HCT116 (cell line): ENCODE measurements around the gene TBC1D21. TPM values are rescaled to one million over a fixed set of nuclear protein-coding genes. Genes with fewer than 3 reads are reported as not detected.

Experiments
- ATAC-seq: fragments of 200-7000 bp; cut with Tn5 transposase; 2 replicates; pipeline ENCODE4 v1.9.1; 2020; ENCODE audit warnings: mild to moderate bottlenecking, moderate library complexity
- BruUV-seq: library from RNA; stranded (reverse); fragments of 400-500 nt; replicated peaks from 2 replicates; lab custom pipeline; 2021; lab: Mats Ljungman, UMichigan
- CTCF ChIA-PET: fragments of 300-600 bp; sonication (Branson Sonifier 250); formaldehyde crosslinking; loops from one replicate; lab custom pipeline; 2021; ENCODE audit warnings: antibody characterized with exemption; lab: Charles Lee
- POLR2A ChIA-PET: fragments of 300-600, 350-600 bp; sonication (Branson Sonifier 250); formaldehyde crosslinking; loops from one replicate; lab custom pipeline; 2021; ENCODE audit warnings: antibody characterized with exemption; lab: Charles Lee
- RAD21 ChIA-PET, 2 experiments: fragments of 300-600 bp; sonication (Branson Sonifier 250); formaldehyde crosslinking; loops; one replicate each; lab custom pipeline; 2023; ENCODE audit warnings: low total read pairs in 2 of 2; ENCODE audit not compliant: uncharacterized antibody in 2 of 2, unreplicated experiment in 2 of 2, low non-redundant PET in 1 of 2; lab: Charles Lee
- DNase-seq: peaks from one replicate; pipeline ENCODE4 v3.0.0-alpha.2; 2010; ENCODE audit warnings: low read depth, low spot score
- H2AFZ ChIP-seq: fragments of 200-600 bp; shearing (Covaris generic), sonication (generic); 2 replicates; pipeline ENCODE4 v1.6.1; 2017; ENCODE audit warnings: low read depth, mixed run types, mixed read lengths, antibody characterized with exemption, low read length; ENCODE audit not compliant: poor library complexity, severe bottlenecking
- H3K27ac ChIP-seq: 2 replicates; pipeline ENCODE4 v1.5.1; 2012; ENCODE audit warnings: low read depth, low read length
- H3K27me3 ChIP-seq: fragments of 200-600 bp; sonication (generic); 2 replicates; pipeline ENCODE4 v1.6.1; 2016; ENCODE audit warnings: mixed run types, low read length, mixed read lengths; ENCODE audit not compliant: insufficient read depth
- H3K36me3 ChIP-seq, 2 experiments: fragments of 200-500 bp in 1 of 2; fragments of 200-600 bp in 1 of 2; sonication (Bioruptor generic) in 1 of 2; sonication (generic) in 1 of 2; 2 replicates each; pipeline versions ENCODE4 v1.5.1 to v1.6.1; 2014 to 2016; ENCODE audit warnings: low read length in 2 of 2, inconsistent platforms in 1 of 2, mixed read lengths in 1 of 2, mixed run types in 1 of 2; ENCODE audit not compliant: insufficient read depth in 2 of 2, control insufficient read depth in 1 of 2
- H3K4me1 ChIP-seq, 2 experiments: fragments of 200-600 bp in 1 of 2; sonication (generic) in 1 of 2; 2 replicates each; pipeline versions ENCODE4 v1.5.1 to v1.6.1; 2012 to 2017; ENCODE audit warnings: low read length in 2 of 2, inconsistent platforms in 1 of 2, mild to moderate bottlenecking in 1 of 2, mixed read lengths in 1 of 2, mixed run types in 1 of 2, moderate library complexity in 1 of 2; ENCODE audit not compliant: insufficient read depth in 2 of 2, control insufficient read depth in 1 of 2
- H3K4me2 ChIP-seq: fragments of 200-600 bp; sonication (generic); 2 replicates; pipeline ENCODE4 v1.6.1; 2017; ENCODE audit warnings: mixed run types, low read length, mixed read lengths
- H3K4me3 ChIP-seq, 2 experiments: fragments of 200-600 bp in 1 of 2; sonication (generic) in 1 of 2; replicated peaks in 1 of 2; 2 replicates each; pipeline ENCODE4 v1.5.1; 2011 to 2016; ENCODE audit warnings: low read length in 2 of 2, control low read depth in 1 of 2, low read depth in 1 of 2, mild to moderate bottlenecking in 1 of 2, mixed read lengths in 1 of 2, mixed run types in 1 of 2
- H3K79me2 ChIP-seq: fragments of 200-600 bp; sonication (generic); 2 replicates; pipeline ENCODE4 v1.6.1; 2017; ENCODE audit warnings: mild to moderate bottlenecking, mixed run types, low read length, moderate library complexity, mixed read lengths; ENCODE audit not compliant: insufficient read depth
- H3K9ac ChIP-seq: fragments of 200-600 bp; sonication (generic); 2 replicates; pipeline ENCODE4 v1.6.1; 2016; ENCODE audit warnings: low read length, mixed read lengths
- H3K9me2 ChIP-seq: fragments of 200-600 bp; sonication (generic), shearing (Covaris generic); 2 replicates; pipeline ENCODE4 v1.6.1; 2017; ENCODE audit warnings: mixed run types, mild to moderate bottlenecking, moderate library complexity; ENCODE audit not compliant: insufficient read depth
- H3K9me3 ChIP-seq, 2 experiments: fragments of 200-500 bp in 1 of 2; fragments of 200-600 bp in 1 of 2; sonication (Bioruptor generic) in 1 of 2; sonication (generic) in 1 of 2; 2 replicates each; pipeline ENCODE4 v1.6.1; 2014 to 2017; ENCODE audit warnings: low read length in 2 of 2, mixed read lengths in 2 of 2, inconsistent platforms in 1 of 2, low read depth in 1 of 2, mild to moderate bottlenecking in 1 of 2, mixed run types in 1 of 2, moderate library complexity in 1 of 2; ENCODE audit not compliant: control insufficient read depth in 1 of 2, insufficient read depth in 1 of 2
- H4K20me1 ChIP-seq: fragments of 200-600 bp; sonication (generic), shearing (Covaris generic); 2 replicates; pipeline ENCODE4 v1.6.1; 2017; ENCODE audit warnings: mixed run types, mild to moderate bottlenecking, moderate library complexity; ENCODE audit not compliant: insufficient read depth
- CBX3 ChIP-seq: IDR thresholded peaks from 2 replicates; pipeline ENCODE4 v1.6.1; 2012; ENCODE audit warnings: low read depth
- CEBPB ChIP-seq: IDR thresholded peaks from 2 replicates; pipeline ENCODE4 v1.6.1; 2012; ENCODE audit warnings: low read depth
- ELF1 ChIP-seq: IDR thresholded peaks from 2 replicates; pipeline ENCODE4 v1.6.1; 2012; ENCODE audit warnings: low read depth, borderline replicate concordance
- EZH2 ChIP-seq: fragments of 200-600 bp; sonication (generic); IDR thresholded peaks from 2 replicates; pipeline ENCODE4 v1.6.1; 2017; ENCODE audit warnings: antibody characterized with exemption, mixed run types
- POLR2AphosphoS5 ChIP-seq: IDR thresholded peaks from 2 replicates; pipeline ENCODE4 v1.6.1; 2011; ENCODE audit warnings: mild to moderate bottlenecking, low read depth, low read length, moderate library complexity
- RAD21 ChIP-seq: IDR thresholded peaks from 2 replicates; pipeline ENCODE4 v1.6.1; 2012; ENCODE audit warnings: low read depth, mild to moderate bottlenecking
- SIN3A ChIP-seq: IDR thresholded peaks from 2 replicates; pipeline ENCODE4 v1.6.1; 2012; ENCODE audit warnings: low read depth
- SRF ChIP-seq: IDR thresholded peaks from 2 replicates; pipeline ENCODE4 v1.6.1; 2012; ENCODE audit warnings: low read depth
- TCF7L2 ChIP-seq: IDR thresholded peaks from 2 replicates; pipeline ENCODE4 v1.7.0; 2011; ENCODE audit warnings: borderline replicate concordance, inconsistent platforms; ENCODE audit not compliant: insufficient read depth, insufficient read length; ENCODE audit errors: extremely low read depth
- YY1 ChIP-seq: IDR thresholded peaks from 2 replicates; pipeline ENCODE4 v1.6.1; 2011; ENCODE audit warnings: low read length, low read depth, moderate library complexity, mild to moderate bottlenecking; ENCODE audit not compliant: insufficient replicate concordance; ENCODE audit errors: extremely low read depth
- ZFX ChIP-seq: fragments of 450-650 bp; IDR thresholded peaks from 2 replicates; pipeline ENCODE4 v1.6.1; 2017
- ZNF274 ChIP-seq: fragments of 200-500 bp; sonication (Bioruptor generic); IDR thresholded peaks from 2 replicates; pipeline ENCODE4 v1.6.1; 2014; ENCODE audit warnings: mild to moderate bottlenecking, low read depth, low read length, inconsistent platforms
- intact Hi-C: fragments of 100-400 bp; cut with micrococcal nuclease; formaldehyde crosslinking; loops from 2 replicates; pipeline ENCODE4 v1.10.0; 2022
- total RNA-seq: library from RNA; stranded (reverse); gene quantifications from one replicate; pipeline ENCODE4 v1.2.1, GENCODE V29; 2021; ENCODE audit not compliant: unreplicated experiment
- TF ChIP-seq, protein P1 (sequence below): IDR thresholded peaks from 2 replicates; pipeline ENCODE4 v1.6.1; 2012; ENCODE audit warnings: low read depth
- TF ChIP-seq, protein P2 (sequence below): IDR thresholded peaks from 2 replicates; pipeline ENCODE4 v1.6.1; 2012
- TF ChIP-seq, protein P3 (sequence below): IDR thresholded peaks from 2 replicates; pipeline ENCODE4 v1.6.1; 2011; ENCODE audit warnings: mild to moderate bottlenecking, low read length, moderate library complexity; ENCODE audit not compliant: insufficient replicate concordance; ENCODE audit errors: extremely low read depth
- TF ChIP-seq, protein P4 (sequence below), 3 experiments: fragments of 200-600 bp in 1 of 3; sonication (generic) in 1 of 3; IDR thresholded peaks in 2 of 3; conservative IDR thresholded peaks in 1 of 3; 2 replicates each; pipeline ENCODE4 v1.5.1; 2012 to 2017; ENCODE audit warnings: low read depth in 2 of 3, low read length in 2 of 3, antibody characterized with exemption in 1 of 3, borderline replicate concordance in 1 of 3, control low read depth in 1 of 3, mild to moderate bottlenecking in 1 of 3, mixed read lengths in 1 of 3, mixed run types in 1 of 3, moderate library complexity in 1 of 3; ENCODE audit not compliant: insufficient read depth in 1 of 3
- TF ChIP-seq, protein P5 (sequence below): IDR thresholded peaks from 2 replicates; pipeline ENCODE4 v1.6.1; 2012

The TBC1D21 gene
- total RNA-seq, 1 experiment from 2014 or later = not detected

DNA sequence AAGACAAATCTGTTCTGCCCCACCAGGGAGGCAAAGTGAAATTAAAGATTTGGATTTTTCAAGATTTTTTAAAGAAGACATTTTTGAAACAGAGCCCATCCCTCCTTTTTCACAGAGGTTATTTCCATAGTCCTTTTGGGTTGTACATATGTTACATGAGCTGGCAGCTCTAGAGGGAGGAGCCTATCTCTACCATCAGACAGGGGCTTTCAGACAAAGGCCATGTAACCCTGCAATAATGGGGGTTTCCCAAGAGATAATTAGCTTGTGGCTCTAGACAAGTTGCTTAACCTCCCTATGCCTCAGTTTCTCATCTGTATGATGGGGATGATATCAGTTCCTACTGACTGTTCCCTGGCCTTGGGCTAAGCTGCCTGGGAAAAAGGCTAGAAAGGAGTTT is 8.0 kb upstream of the TBC1D21 start:
- intact Hi-C loops = no loop called here
- Histone ChIP-seq H3K4me1 (no peaks in the 10 kb centered on the region), H3K4me2 (no peak overlapping the region), H3K27me3 (peaks cover 71% of the 10 kb centered on the region), H3K27ac (no peak overlapping the region), H3K4me3 (no peak overlapping the region), H3K36me3 (no peaks in the 10 kb centered on the region), H3K9me3 (no peaks in the 10 kb centered on the region; a peak in 1 of 4 replicates), H2AFZ (no peak overlapping the region), H4K20me1 (no peaks in the 10 kb centered on the region), H3K9me2 (no peaks in the 10 kb centered on the region), H3K9ac (no peak overlapping the region), H3K79me2 (no peaks in the 10 kb centered on the region)
- DNase-seq (no peak), ATAC-seq (no peak)
- BruUV-seq = no TSS peak
- ChIA-PET RAD21 (no interaction called here), CTCF (interaction anchor here (2.8 kb wide), 1 partner anchor 8 kb away, joined by 10 read pairs; the partner anchor contains the start of gene TBC1D21), POLR2A (no interaction called here)
- TF ChIP-seq EZH2 (no peak), ZFX (no peak), RAD21 (no peak), SIN3A (no peak), ZNF274 (no peak), SRF (no peak), TCF7L2 (no peak), CEBPB (no peak), CBX3 (no peak), ELF1 (no peak), YY1 (no peak), POLR2AphosphoS5 (no peak)
- TF ChIP-seq, protein P1, sequence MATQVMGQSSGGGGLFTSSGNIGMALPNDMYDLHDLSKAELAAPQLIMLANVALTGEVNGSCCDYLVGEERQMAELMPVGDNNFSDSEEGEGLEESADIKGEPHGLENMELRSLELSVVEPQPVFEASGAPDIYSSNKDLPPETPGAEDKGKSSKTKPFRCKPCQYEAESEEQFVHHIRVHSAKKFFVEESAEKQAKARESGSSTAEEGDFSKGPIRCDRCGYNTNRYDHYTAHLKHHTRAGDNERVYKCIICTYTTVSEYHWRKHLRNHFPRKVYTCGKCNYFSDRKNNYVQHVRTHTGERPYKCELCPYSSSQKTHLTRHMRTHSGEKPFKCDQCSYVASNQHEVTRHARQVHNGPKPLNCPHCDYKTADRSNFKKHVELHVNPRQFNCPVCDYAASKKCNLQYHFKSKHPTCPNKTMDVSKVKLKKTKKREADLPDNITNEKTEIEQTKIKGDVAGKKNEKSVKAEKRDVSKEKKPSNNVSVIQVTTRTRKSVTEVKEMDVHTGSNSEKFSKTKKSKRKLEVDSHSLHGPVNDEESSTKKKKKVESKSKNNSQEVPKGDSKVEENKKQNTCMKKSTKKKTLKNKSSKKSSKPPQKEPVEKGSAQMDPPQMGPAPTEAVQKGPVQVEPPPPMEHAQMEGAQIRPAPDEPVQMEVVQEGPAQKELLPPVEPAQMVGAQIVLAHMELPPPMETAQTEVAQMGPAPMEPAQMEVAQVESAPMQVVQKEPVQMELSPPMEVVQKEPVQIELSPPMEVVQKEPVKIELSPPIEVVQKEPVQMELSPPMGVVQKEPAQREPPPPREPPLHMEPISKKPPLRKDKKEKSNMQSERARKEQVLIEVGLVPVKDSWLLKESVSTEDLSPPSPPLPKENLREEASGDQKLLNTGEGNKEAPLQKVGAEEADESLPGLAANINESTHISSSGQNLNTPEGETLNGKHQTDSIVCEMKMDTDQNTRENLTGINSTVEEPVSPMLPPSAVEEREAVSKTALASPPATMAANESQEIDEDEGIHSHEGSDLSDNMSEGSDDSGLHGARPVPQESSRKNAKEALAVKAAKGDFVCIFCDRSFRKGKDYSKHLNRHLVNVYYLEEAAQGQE = no peak
- TF ChIP-seq, protein P2, sequence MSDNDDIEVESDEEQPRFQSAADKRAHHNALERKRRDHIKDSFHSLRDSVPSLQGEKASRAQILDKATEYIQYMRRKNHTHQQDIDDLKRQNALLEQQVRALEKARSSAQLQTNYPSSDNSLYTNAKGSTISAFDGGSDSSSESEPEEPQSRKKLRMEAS = no peak
- TF ChIP-seq, protein P3, sequence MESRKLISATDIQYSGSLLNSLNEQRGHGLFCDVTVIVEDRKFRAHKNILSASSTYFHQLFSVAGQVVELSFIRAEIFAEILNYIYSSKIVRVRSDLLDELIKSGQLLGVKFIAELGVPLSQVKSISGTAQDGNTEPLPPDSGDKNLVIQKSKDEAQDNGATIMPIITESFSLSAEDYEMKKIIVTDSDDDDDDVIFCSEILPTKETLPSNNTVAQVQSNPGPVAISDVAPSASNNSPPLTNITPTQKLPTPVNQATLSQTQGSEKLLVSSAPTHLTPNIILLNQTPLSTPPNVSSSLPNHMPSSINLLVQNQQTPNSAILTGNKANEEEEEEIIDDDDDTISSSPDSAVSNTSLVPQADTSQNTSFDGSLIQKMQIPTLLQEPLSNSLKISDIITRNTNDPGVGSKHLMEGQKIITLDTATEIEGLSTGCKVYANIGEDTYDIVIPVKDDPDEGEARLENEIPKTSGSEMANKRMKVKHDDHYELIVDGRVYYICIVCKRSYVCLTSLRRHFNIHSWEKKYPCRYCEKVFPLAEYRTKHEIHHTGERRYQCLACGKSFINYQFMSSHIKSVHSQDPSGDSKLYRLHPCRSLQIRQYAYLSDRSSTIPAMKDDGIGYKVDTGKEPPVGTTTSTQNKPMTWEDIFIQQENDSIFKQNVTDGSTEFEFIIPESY = no peak
- TF ChIP-seq, protein P4, sequence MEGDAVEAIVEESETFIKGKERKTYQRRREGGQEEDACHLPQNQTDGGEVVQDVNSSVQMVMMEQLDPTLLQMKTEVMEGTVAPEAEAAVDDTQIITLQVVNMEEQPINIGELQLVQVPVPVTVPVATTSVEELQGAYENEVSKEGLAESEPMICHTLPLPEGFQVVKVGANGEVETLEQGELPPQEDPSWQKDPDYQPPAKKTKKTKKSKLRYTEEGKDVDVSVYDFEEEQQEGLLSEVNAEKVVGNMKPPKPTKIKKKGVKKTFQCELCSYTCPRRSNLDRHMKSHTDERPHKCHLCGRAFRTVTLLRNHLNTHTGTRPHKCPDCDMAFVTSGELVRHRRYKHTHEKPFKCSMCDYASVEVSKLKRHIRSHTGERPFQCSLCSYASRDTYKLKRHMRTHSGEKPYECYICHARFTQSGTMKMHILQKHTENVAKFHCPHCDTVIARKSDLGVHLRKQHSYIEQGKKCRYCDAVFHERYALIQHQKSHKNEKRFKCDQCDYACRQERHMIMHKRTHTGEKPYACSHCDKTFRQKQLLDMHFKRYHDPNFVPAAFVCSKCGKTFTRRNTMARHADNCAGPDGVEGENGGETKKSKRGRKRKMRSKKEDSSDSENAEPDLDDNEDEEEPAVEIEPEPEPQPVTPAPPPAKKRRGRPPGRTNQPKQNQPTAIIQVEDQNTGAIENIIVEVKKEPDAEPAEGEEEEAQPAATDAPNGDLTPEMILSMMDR (IDR thresholded peaks at IDR 0.05 in 2 of 3, conservative IDR thresholded peaks at IDR 0.05 in 1 of 3; ENCODE audit: borderline replicate concordance in 1 of 3, insufficient read depth in 1 of 3, low read depth in 2 of 3, low read length in 2 of 3) = no peak
- TF ChIP-seq, protein P5, sequence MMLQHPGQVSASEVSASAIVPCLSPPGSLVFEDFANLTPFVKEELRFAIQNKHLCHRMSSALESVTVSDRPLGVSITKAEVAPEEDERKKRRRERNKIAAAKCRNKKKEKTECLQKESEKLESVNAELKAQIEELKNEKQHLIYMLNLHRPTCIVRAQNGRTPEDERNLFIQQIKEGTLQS = no peak
